Retinal pigment epithelial cell (primary cell): ENCODE results near the gene LMF2.

ENCODE experiments used
- DNase-seq: peaks from one replicate; pipeline ENCODE4 v3.0.0-alpha.2; 2010; ENCODE audit warnings: low read depth
- H3K4me3 ChIP-seq: 2 replicates; pipeline ENCODE4 v1.5.1; 2011; ENCODE audit warnings: mild to moderate bottlenecking, low read length, control low read depth, moderate library complexity
- CTCF ChIP-seq: conservative IDR thresholded peaks from 2 replicates; pipeline ENCODE4 v1.5.1; 2011; ENCODE audit warnings: low read depth, low read length, control low read depth, inconsistent platforms

LMF2 gene

GRCh38 chr22:50482107-50483074, 25.1 kb downstream of the LMF2 start:
- no peak for DNase-seq
- peak overlapping the region; percentile 25 for H3K4me3 ChIP-seq
- TF ChIP-seq CTCF, result no peak

- peak within 1 kb of the TSS; percentile 25 for H3K4me3 ChIP-seq
- no peak for TF ChIP-seq CTCF
- DNase-seq, result no peak
Measured at GRCh38 chr22:50481440-50482106, 25.9 kb downstream of the LMF2 start, which contains the start of gene ADM2. Gene ADM2 (plus strand): TSS chr22:50481543. CDS start chr22:50481848, 305 bp downstream.

- H3K4me3 ChIP-seq, result no peak overlapping the region
- no peak for DNase-seq
- no peak for TF ChIP-seq CTCF
Measured at GRCh38 chr22:50481045-50481439, 26.5 kb downstream of the LMF2 start.

GRCh38 chr22:50479721-50480120, 27.8 kb downstream of the LMF2 start:
- no peak for DNase-seq
- no peak for TF ChIP-seq CTCF
- H3K4me3 ChIP-seq, result no peak overlapping the region

- DNase-seq, result no peak
- H3K4me3 ChIP-seq, result no peak overlapping the region
- TF ChIP-seq CTCF, result no peak
Measured at GRCh38 chr22:50477923-50478322, 29.6 kb downstream of the LMF2 start.

GRCh38 chr22:50476868-50477267, 30.6 kb downstream of the LMF2 start:
- H3K4me3 ChIP-seq, result no peak overlapping the region
- DNase-seq, result no peak
- no peak for TF ChIP-seq CTCF
